ENCODE measurements around the gene ATP8B1. TPM values are rescaled to one million over a fixed set of nuclear protein-coding genes. Genes with fewer than 3 reads are reported as not detected.

Gene ATP8B1
- total and polyA plus RNA-seq, 2 of the 4 experiments (the other 2 are of a cell fraction), result 64.3 to 136 TPM

GRCh38 chr18:57833441-57834101 is 30.5 kb upstream of the ATP8B1 start:
- no peaks in the 10 kb centered on the region for H4K20me1 ChIP-seq (ENCODE audit: insufficient read depth, low read length)
- H3K23ac ChIP-seq (ENCODE audit: low read depth, low read length), result peak overlapping the region; percentile 50; the same call in 1 of the 2 replicates
- peak overlapping the region; percentile 82 for H4K91ac ChIP-seq (ENCODE audit: insufficient read depth, low read depth, low read length)
- ChIA-PET CTCF (no interaction called here), POLR2A (ENCODE audit: unreplicated experiment) (no interaction called here)
- no peaks in the 10 kb centered on the region for H3K36me3 ChIP-seq (ENCODE audit: control insufficient read depth, insufficient read depth, low read length)
- ATAC-seq (ENCODE audit: low read depth) (peak; percentile 70), DNase-seq (peak; percentile 57)
- H2AFZ ChIP-seq (replicated peaks; ENCODE audit: low read length, poor library complexity), result peak overlapping the region; percentile 74
- peak overlapping the region; percentile 83 for H2AK5ac ChIP-seq (ENCODE audit: low read depth, low read length)
- H2BK15ac ChIP-seq (ENCODE audit: low read depth, low read length), result peak overlapping the region; percentile 9
- peak overlapping the region; percentile 59; the same call in 1 of the 2 replicates for H3K56ac ChIP-seq (ENCODE audit: extremely low read depth, insufficient read depth, low read length)
- peak overlapping the region; percentile 59; the same call in 1 of the 2 replicates for H3K18ac ChIP-seq (ENCODE audit: low read depth, low read length)
- in situ Hi-C loops (cut with MboI; ENCODE audit: low sequenced_read_pairs) (no loop called here), intact Hi-C loops (cut with micrococcal nuclease) (no loop called here), dilution Hi-C loops (cut with HindIII; ENCODE audit: low sequenced_read_pairs, unreplicated experiment) (no loop called here)
- WGBS, 2 experiments (ENCODE audit: extremely low coverage in 2 of 2, insufficient read length in 1 of 2), result no CpG with 5 or more reads among the region's 8 CpGs
- peak overlapping the region; percentile 74 for H3K4ac ChIP-seq (ENCODE audit: low read depth, low read length)
- H2BK20ac ChIP-seq (ENCODE audit: low read depth, low read length), result peak overlapping the region; percentile 87
- peaks cover 0 to 8% of the 10 kb centered on the region in 2 experiments; a peak in 2 of 4 replicates for H3K79me1 ChIP-seq (ENCODE audit: low read depth in 1 of 2, low read length in 2 of 2)
- no peak overlapping the region for H4K5ac ChIP-seq (ENCODE audit: low read depth, low read length)
- H3K14ac ChIP-seq (replicated peaks; ENCODE audit: low read depth, low read length), result peak overlapping the region; percentile 75
- peak overlapping the region in 1 of 2 experiments; percentile 65; a peak in 2 of 4 replicates for H4K8ac ChIP-seq (ENCODE audit: low read depth in 2 of 2, low read length in 2 of 2)
- BruUV-seq (replicated peaks), result no TSS peak
- H2BK5ac ChIP-seq (ENCODE audit: low read depth, low read length, poor library complexity, severe bottlenecking), result peak overlapping the region; percentile 85
- no peak overlapping the region for H3K9ac ChIP-seq (ENCODE audit: low read depth, low read length)
- peak overlapping the region; percentile 89 for H3K4me2 ChIP-seq (ENCODE audit: low read depth, low read length)
- H3K27ac ChIP-seq (ENCODE audit: insufficient read depth, low read length), result no peak overlapping the region; the same call in 1 of the 2 replicates
- peak overlapping the region; percentile 91 for H2BK120ac ChIP-seq (ENCODE audit: low read depth, low read length)
- peak overlapping the region; percentile 53 for H2AK9ac ChIP-seq (replicated peaks; ENCODE audit: low read depth, low read length, poor library complexity)
- peak; percentile 69 for TF ChIP-seq FOS (IDR thresholded peaks at IDR 0.05; ENCODE audit: low read depth, low read length)
- TF ChIP-seq RAD21 (IDR thresholded peaks at IDR 0.05; ENCODE audit: low read length), result no peak
- peak; percentile 60; the same call in 1 of the 2 replicates for TF ChIP-seq CEBPB (IDR thresholded peaks at IDR 0.05; ENCODE audit: low read depth, low read length)
- peak overlapping the region; percentile 12; the same call in 1 of the 2 replicates for H3K4me3 ChIP-seq (ENCODE audit: insufficient read depth, low read depth, low read length)
- H3K9me1 ChIP-seq (ENCODE audit: insufficient read depth, low read length), result peaks cover 14% of the 10 kb centered on the region
- peaks cover 8% of the 10 kb centered on the region for H3K4me1 ChIP-seq (ENCODE audit: control insufficient read depth, insufficient read depth, low read length)
- no peaks in the 10 kb centered on the region for H3K9me3 ChIP-seq (ENCODE audit: control insufficient read depth, insufficient read depth, low read length)
- H3K27me3 ChIP-seq (ENCODE audit: control insufficient read depth, insufficient read depth, low read length), result no peaks in the 10 kb centered on the region
